BJ (cell line): ENCODE measurements around the gene IGF2R. TPM values are rescaled to one million over a fixed set of nuclear protein-coding genes. Genes with fewer than 3 reads are reported as not detected.

Experiments
- CTCF ChIA-PET: fragments of 350-600 bp; formaldehyde crosslinking; extraction: SDS; loops from one replicate; lab custom pipeline; 2021; ENCODE audit warnings: antibody characterized with exemption, inconsistent platforms; lab: Yijun Ruan, JAX
- POLR2A ChIA-PET: fragments of 300-600 bp; sonication (Branson Sonifier 250); formaldehyde crosslinking; extraction: SDS; loops from one replicate; lab custom pipeline; 2021; ENCODE audit warnings: antibody characterized with exemption; lab: Charles Lee
- DNase-seq: peaks from one replicate; pipeline ENCODE4 v3.0.0-alpha.2; 2011; ENCODE audit warnings: low read depth
- H3K27me3 ChIP-seq: 2 replicates; pipeline ENCODE4 v1.6.0; 2011; ENCODE audit warnings: low read length; ENCODE audit not compliant: control insufficient read depth, insufficient read depth
- H3K36me3 ChIP-seq: 2 replicates; pipeline ENCODE4 v1.5.1; 2011; ENCODE audit warnings: low read length; ENCODE audit not compliant: control insufficient read depth, insufficient read depth
- H3K4me3 ChIP-seq: 2 replicates; pipeline ENCODE4 v1.5.1; 2011; ENCODE audit warnings: low read depth, mild to moderate bottlenecking, control low read depth, low read length
- CTCF ChIP-seq: IDR thresholded peaks from 2 replicates; pipeline ENCODE4 v1.5.1; 2011; ENCODE audit warnings: low read depth, mild to moderate bottlenecking, control low read depth, inconsistent platforms, low read length, moderate library complexity; ENCODE audit not compliant: insufficient read depth
- polyA plus RNA-seq: library from polyadenylated mRNA; depleted of rRNA; stranded (reverse); fragments of >200 nt; gene quantifications from 2 replicates; pipeline ENCODE4 v1.2.3, GENCODE V29; 2011

The IGF2R gene
- polyA plus RNA-seq, 1 experiment = 39.4 TPM

GRCh38 chr6:160093946-160094345 is 125.1 kb downstream of the IGF2R start:
- H3K36me3 ChIP-seq = peaks cover 22% of the 10 kb centered on the region
- DNase-seq = no peak
- TF ChIP-seq CTCF = no peak
- ChIA-PET POLR2A (no interaction called here), CTCF (interaction anchor here (1.0 to 1.4 kb wide), 3 partner anchors 11 to 362 kb away, joined by 3 to 7 read pairs (median 3); no protein-coding TSS in a partner anchor)
- no peak overlapping the region for H3K4me3 ChIP-seq
- no peaks in the 10 kb centered on the region for H3K27me3 ChIP-seq

GRCh38 chr6:160095146-160095845 is 126.4 kb downstream of the IGF2R start:
- no peak for DNase-seq
- ChIA-PET POLR2A (no interaction called here), CTCF (interaction anchor here (1.4 kb wide), 2 partner anchors 9 to 436 kb away, joined by 3 read pairs; no protein-coding TSS in a partner anchor)

GRCh38 chr6:160101277-160102205 is 132.7 kb downstream of the IGF2R start:
- no peak for TF ChIP-seq CTCF
- no peak for DNase-seq
- ChIA-PET CTCF (interaction anchor here (1.2 to 5.2 kb wide), 2 partner anchors 14 to 354 kb away, joined by 5 to 19 read pairs; no protein-coding TSS in a partner anchor), POLR2A (no interaction called here)
- Histone ChIP-seq H3K4me3 (no peak overlapping the region), H3K36me3 (peaks cover 17% of the 10 kb centered on the region), H3K27me3 (no peaks in the 10 kb centered on the region)

More at GRCh38 chr6:160095146-160095845, 126.4 kb downstream of the IGF2R start:
- TF ChIP-seq CTCF = no peak
- Histone ChIP-seq H3K4me3 (no peak overlapping the region), H3K36me3 (peaks cover 22% of the 10 kb centered on the region), H3K27me3 (no peaks in the 10 kb centered on the region)

- Histone ChIP-seq H3K36me3 (peaks cover 17% of the 10 kb centered on the region), H3K27me3 (no peaks in the 10 kb centered on the region)
- CTCF ChIA-PET = interaction anchor here (1.2 to 5.2 kb wide), 2 partner anchors 14 to 353 kb away, joined by 5 to 19 read pairs; no protein-coding TSS in a partner anchor
Measured at GRCh38 chr6:160102399-160102798, 133.5 kb downstream of the IGF2R start.

More at GRCh38 chr6:160102399-160102798, 133.5 kb downstream of the IGF2R start:
- no peak overlapping the region for H3K4me3 ChIP-seq
- DNase-seq = no peak
- POLR2A ChIA-PET = no interaction called here
- TF ChIP-seq CTCF = no peak
